CD14-positive monocyte (primary cell): ENCODE measurements around the gene DPP6. TPM values are rescaled to one million over a fixed set of nuclear protein-coding genes. Genes with fewer than 3 reads are reported as not detected.

Experiments
- DNase-seq, 3 donors: peaks; one replicate each; pipeline ENCODE4 v3.0.0-alpha.2; 2011 to 2022
- H2AFZ ChIP-seq: 2 replicates; pipeline ENCODE4 v1.6.0; 2012; ENCODE audit warnings: mild to moderate bottlenecking, low read depth, low read length, inconsistent platforms; ENCODE audit not compliant: insufficient read depth, poor library complexity, severe bottlenecking
- H3K27ac ChIP-seq, 2 donors: 1 replicate in 1 of 2; 2 replicates in 1 of 2; pipeline ENCODE4 v1.5.1; 2012 to 2013; ENCODE audit warnings: low read length in 2 of 2, control low read depth in 1 of 2, inconsistent platforms in 1 of 2, low read depth in 1 of 2, mild to moderate bottlenecking in 1 of 2
- H3K27me3 ChIP-seq, 2 donors: one replicate each; pipeline versions ENCODE4 v1.6.0 to v1.6.1; 2011 to 2013; ENCODE audit warnings: low read length in 2 of 2; ENCODE audit not compliant: control insufficient read depth in 2 of 2, insufficient read depth in 2 of 2
- H3K36me3 ChIP-seq, 2 donors: replicated peaks in 1 of 2; 1 replicate in 1 of 2; 2 replicates in 1 of 2; pipeline versions ENCODE4 v1.5.1 to v1.6.1; 2012 to 2013; ENCODE audit warnings: low read length in 2 of 2, control low read depth in 1 of 2, inconsistent platforms in 1 of 2, mild to moderate bottlenecking in 1 of 2; ENCODE audit not compliant: insufficient read depth in 2 of 2, control insufficient read depth in 1 of 2
- H3K4me1 ChIP-seq, 2 donors: 1 replicate in 1 of 2; 2 replicates in 1 of 2; pipeline versions ENCODE4 v1.5.1 to v1.6.1; 2012 to 2013; ENCODE audit warnings: low read length in 2 of 2, control low read depth in 1 of 2, inconsistent platforms in 1 of 2, mild to moderate bottlenecking in 1 of 2, moderate library complexity in 1 of 2; ENCODE audit not compliant: insufficient read depth in 2 of 2, control insufficient read depth in 1 of 2
- H3K4me2 ChIP-seq: replicated peaks from 2 replicates; pipeline ENCODE3; 2012; ENCODE audit warnings: low read length, moderate library complexity, mild to moderate bottlenecking; ENCODE audit not compliant: poor library complexity, severe bottlenecking; ENCODE audit errors: extremely low read depth
- H3K4me3 ChIP-seq, 3 experiments: fragments of 200-600 bp in 1 of 3; sonication (generic) in 1 of 3; replicated peaks in 1 of 3; 1 replicate in 2 of 3; 2 replicates in 1 of 3; pipeline ENCODE4 v1.5.1; 2011 to 2013; ENCODE audit warnings: low read length in 3 of 3, mild to moderate bottlenecking in 3 of 3, control low read depth in 2 of 3, low read depth in 2 of 3, inconsistent platforms in 1 of 3, moderate library complexity in 1 of 3
- H3K79me2 ChIP-seq: 2 replicates; pipeline ENCODE4 v1.6.0; 2012; ENCODE audit warnings: mild to moderate bottlenecking, control low read depth, inconsistent platforms, low read length, moderate library complexity; ENCODE audit not compliant: insufficient read depth
- H3K9ac ChIP-seq: 2 replicates; pipeline ENCODE4 v1.6.0; 2017; ENCODE audit warnings: low read length, mild to moderate bottlenecking; ENCODE audit not compliant: insufficient read depth, poor library complexity, severe bottlenecking
- H3K9me3 ChIP-seq, 2 donors: replicated peaks in 1 of 2; 1 replicate in 1 of 2; 2 replicates in 1 of 2; pipeline versions ENCODE4 v1.5.1 to v1.6.1; 2012 to 2013; ENCODE audit warnings: low read length in 2 of 2, control low read depth in 1 of 2; ENCODE audit not compliant: control insufficient read depth in 1 of 2, insufficient read depth in 1 of 2
- H4K20me1 ChIP-seq: 2 replicates; pipeline ENCODE4 v1.6.0; 2012; ENCODE audit warnings: mild to moderate bottlenecking, low read length, control low read depth, moderate library complexity; ENCODE audit not compliant: insufficient read depth
- H3K27ac Mint-ChIP-seq, 7 donors: one replicate each; pipeline ENCODE4 v1.8.0; 2020; ENCODE audit warnings: mild to moderate bottlenecking in 7 of 7, mixed read lengths in 7 of 7, moderate library complexity in 6 of 7, inconsistent platforms in 2 of 7
- H3K27me3 Mint-ChIP-seq, 3 donors: one replicate each; pipeline ENCODE4 v1.8.0; 2021 to 2022; ENCODE audit warnings: low read depth in 3 of 3, mild to moderate bottlenecking in 3 of 3, mixed read lengths in 3 of 3, moderate library complexity in 3 of 3, inconsistent platforms in 1 of 3
- H3K36me3 Mint-ChIP-seq, 2 donors: one replicate each; pipeline ENCODE4 v1.8.0; 2020; ENCODE audit warnings: mixed read lengths in 2 of 2, inconsistent platforms in 1 of 2, mild to moderate bottlenecking in 1 of 2
- H3K4me1 Mint-ChIP-seq: one replicate; pipeline ENCODE4 v1.8.0; 2020; ENCODE audit warnings: mild to moderate bottlenecking, mixed read lengths
- H3K4me3 Mint-ChIP-seq, 2 donors: one replicate each; pipeline ENCODE4 v1.8.0; 2020; ENCODE audit warnings: mild to moderate bottlenecking in 2 of 2, mixed read lengths in 2 of 2, moderate library complexity in 1 of 2
- H3K9me3 Mint-ChIP-seq, 7 donors: one replicate each; pipeline ENCODE4 v1.8.0; 2020 to 2022; ENCODE audit warnings: mixed read lengths in 7 of 7, mild to moderate bottlenecking in 6 of 7, moderate library complexity in 6 of 7, inconsistent platforms in 2 of 7
- CTCF ChIP-seq: fragments of 200-600 bp; IDR thresholded peaks from one replicate; pipeline ENCODE4 v1.8.0; 2022; ENCODE audit warnings: antibody characterized with exemption, mild to moderate bottlenecking
- WGBS: methylation state at CpG from one replicate; pipeline ENCODE4 v1.1.5; 2013; ENCODE audit warnings: missing lambda C conversion rate; ENCODE audit not compliant: insufficient coverage; 5-methylcytosine and 5-hydroxymethylcytosine counted together
- intact Hi-C, 2 donors: fragments of 100-400 bp; cut with micrococcal nuclease; formaldehyde crosslinking; loops; one replicate each; pipeline versions ENCODE4 v1.15.0 to v1.15.1; 2023
- polyA plus RNA-seq, 3 donors: library from polyadenylated mRNA; depleted of rRNA in 1 of 3; unstranded in 2 of 3; stranded (reverse) in 1 of 3; fragments of 300-500 nt in 2 of 3; fragments of >200 nt in 1 of 3; fragmentation: Illumina TruSeq in 2 of 3; gene quantifications; 1 replicate in 2 of 3; 2 replicates in 1 of 3; pipeline ENCODE4 v1.2.3, GENCODE V29; 2012 to 2021

DPP6 gene
- polyA plus RNA-seq, 3 donors = not detected

GRCh38 chr7:154738216-154738615 is 686.0 kb downstream of the DPP6 start:
- Histone ChIP-seq H3K4me3 (no peak overlapping the region), H3K36me3 (no peaks in the 10 kb centered on the region), H3K4me2 (no peak overlapping the region), H3K9ac (no peak overlapping the region), H3K79me2 (no peaks in the 10 kb centered on the region), H3K27me3 (no peaks in the 10 kb centered on the region), H3K27ac (no peak overlapping the region), H4K20me1 (no peaks in the 10 kb centered on the region), H3K4me1 (no peaks in the 10 kb centered on the region), H2AFZ (no peak overlapping the region), H3K9me3 (peaks cover 2 to 4% of the 10 kb centered on the region in 2 donors)
- TF ChIP-seq CTCF = no peak
- Mint-ChIP-seq H3K4me1 (no peaks in the 10 kb centered on the region), H3K9me3 (peaks cover 0 to 2% (median 0%) of the 10 kb centered on the region in 7 donors), H3K27ac (no peak overlapping the region), H3K4me3 (no peak overlapping the region), H3K27me3 (peaks cover 0 to 1% (median 0%) of the 10 kb centered on the region in 3 donors), H3K36me3 (no peaks in the 10 kb centered on the region)
- DNase-seq = no peak
- 100% methylated on average over 2 of the region's 5 CpGs for WGBS
- intact Hi-C loops = no loop called here

DNA sequence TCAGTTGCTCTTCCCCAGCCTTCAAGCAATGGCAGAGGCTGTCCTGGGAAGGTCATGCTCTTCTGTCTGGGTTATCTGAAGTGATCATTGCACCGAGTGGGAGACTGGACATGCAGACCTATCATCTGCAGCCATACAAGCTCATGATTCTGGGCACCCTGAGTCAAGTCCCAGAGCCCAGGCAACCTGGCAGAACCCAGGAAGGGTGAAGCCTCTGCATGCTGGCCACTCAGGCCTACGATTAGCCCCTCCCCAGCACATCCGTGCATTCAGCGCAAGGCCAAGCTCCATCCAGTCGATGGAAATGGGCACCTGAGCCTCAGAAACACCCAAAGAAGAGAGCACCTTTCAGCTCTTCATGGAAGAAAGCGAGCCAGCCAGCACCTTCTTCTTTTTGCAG is 688.9 kb downstream of the DPP6 start:
- H3K9me3 Mint-ChIP-seq = peaks cover 0 to 2% (median 0%) of the 10 kb centered on the region in 7 donors
- peaks cover 0 to 1% (median 0%) of the 10 kb centered on the region in 3 donors for H3K27me3 Mint-ChIP-seq
- no peak for DNase-seq
- H3K4me1 Mint-ChIP-seq = no peaks in the 10 kb centered on the region
- H3K27ac Mint-ChIP-seq = no peak overlapping the region
- Histone ChIP-seq H3K27me3 (no peaks in the 10 kb centered on the region), H3K9me3 (no peaks in the 10 kb centered on the region), H4K20me1 (no peaks in the 10 kb centered on the region), H3K27ac (no peak overlapping the region), H3K4me1 (no peaks in the 10 kb centered on the region), H3K9ac (no peak overlapping the region), H3K4me2 (no peak overlapping the region), H2AFZ (no peak overlapping the region), H3K79me2 (no peaks in the 10 kb centered on the region), H3K36me3 (no peaks in the 10 kb centered on the region), H3K4me3 (no peak overlapping the region)
- no peak for TF ChIP-seq CTCF
- H3K4me3 Mint-ChIP-seq = no peak overlapping the region
- intact Hi-C loops = no loop called here
- 88% methylated on average over 5 of the region's 6 CpGs for WGBS
- H3K36me3 Mint-ChIP-seq = no peaks in the 10 kb centered on the region
